ENCODE results near the gene KIAA1671. TPM values are rescaled to one million over a fixed set of nuclear protein-coding genes. Genes with fewer than 3 reads are reported as not detected.

KIAA1671 gene
- total and polyA plus RNA-seq, 2 of the 13 experiments (the other 11 are each of a cell fraction or from before 2014, with no cell fraction given): 13.5 to 13.6 TPM

GRCh38 chr22:25045159-25045558, 92.6 kb downstream of the KIAA1671 start (continued):
- TF ChIP-seq CHCHD3 (CRISPR knock-in tag; IDR thresholded peaks at IDR 0.05): no peak
- TF ChIP-seq ZNF589 (CRISPR knock-in tag; conservative IDR thresholded peaks at IDR 0.05): no peak
- no peak for TF ChIP-seq CSRNP2 (CRISPR knock-in tag; conservative IDR thresholded peaks at IDR 0.05; ENCODE audit: low read depth)
- no peak for TF ChIP-seq CAMTA2 (CRISPR knock-in tag; IDR thresholded peaks at IDR 0.05; ENCODE audit: borderline replicate concordance)
- TF ChIP-seq U2AF2 (IDR thresholded peaks at IDR 0.05; ENCODE audit: low read depth, low read length): no peak
- TF ChIP-seq YY1 (IDR thresholded peaks at IDR 0.05; ENCODE audit: insufficient read depth, insufficient replicate concordance, low read depth, low read length): no peak
- no peak for TF ChIP-seq CENPT (CRISPR knock-in tag; IDR thresholded peaks at IDR 0.05; ENCODE audit: low read depth)
- no peak for TF ChIP-seq SRY (CRISPR knock-in tag; IDR thresholded peaks at IDR 0.05)
- no peak for TF ChIP-seq ZFY (CRISPR knock-in tag; IDR thresholded peaks at IDR 0.05)
- TF ChIP-seq ZBTB4 (CRISPR knock-in tag; IDR thresholded peaks at IDR 0.05; ENCODE audit: borderline replicate concordance): no peak
- no peak for TF ChIP-seq ZNF577 (CRISPR knock-in tag; IDR thresholded peaks at IDR 0.05; ENCODE audit: borderline replicate concordance, low read depth)
- no peak for TF ChIP-seq CREB1 (IDR thresholded peaks at IDR 0.05)
- no peak for TF ChIP-seq CREB1 (CRISPR knock-in tag; IDR thresholded peaks at IDR 0.05)
